CD14-positive monocyte (primary cell): ENCODE measurements around the gene ATOSA. TPM values are rescaled to one million over a fixed set of nuclear protein-coding genes. Genes with fewer than 3 reads are reported as not detected.

Experiments used
- DNase-seq, 3 donors: peaks; one replicate each; pipeline ENCODE4 v3.0.0-alpha.2; 2011 to 2022
- H2AFZ ChIP-seq: 2 replicates; pipeline ENCODE4 v1.6.0; 2012; ENCODE audit warnings: mild to moderate bottlenecking, low read depth, low read length, inconsistent platforms; ENCODE audit not compliant: insufficient read depth, poor library complexity, severe bottlenecking
- H3K27ac ChIP-seq, 2 donors: 1 replicate in 1 of 2; 2 replicates in 1 of 2; pipeline ENCODE4 v1.5.1; 2012 to 2013; ENCODE audit warnings: low read length in 2 of 2, control low read depth in 1 of 2, inconsistent platforms in 1 of 2, low read depth in 1 of 2, mild to moderate bottlenecking in 1 of 2
- H3K27me3 ChIP-seq, 2 donors: one replicate each; pipeline versions ENCODE4 v1.6.0 to v1.6.1; 2011 to 2013; ENCODE audit warnings: low read length in 2 of 2; ENCODE audit not compliant: control insufficient read depth in 2 of 2, insufficient read depth in 2 of 2
- H3K36me3 ChIP-seq, 2 donors: replicated peaks in 1 of 2; 1 replicate in 1 of 2; 2 replicates in 1 of 2; pipeline versions ENCODE4 v1.5.1 to v1.6.1; 2012 to 2013; ENCODE audit warnings: low read length in 2 of 2, control low read depth in 1 of 2, inconsistent platforms in 1 of 2, mild to moderate bottlenecking in 1 of 2; ENCODE audit not compliant: insufficient read depth in 2 of 2, control insufficient read depth in 1 of 2
- H3K4me1 ChIP-seq, 2 donors: 1 replicate in 1 of 2; 2 replicates in 1 of 2; pipeline versions ENCODE4 v1.5.1 to v1.6.1; 2012 to 2013; ENCODE audit warnings: low read length in 2 of 2, control low read depth in 1 of 2, inconsistent platforms in 1 of 2, mild to moderate bottlenecking in 1 of 2, moderate library complexity in 1 of 2; ENCODE audit not compliant: insufficient read depth in 2 of 2, control insufficient read depth in 1 of 2
- H3K4me2 ChIP-seq: replicated peaks from 2 replicates; pipeline ENCODE3; 2012; ENCODE audit warnings: low read length, moderate library complexity, mild to moderate bottlenecking; ENCODE audit not compliant: poor library complexity, severe bottlenecking; ENCODE audit errors: extremely low read depth
- H3K4me3 ChIP-seq, 3 experiments: fragments of 200-600 bp in 1 of 3; sonication (generic) in 1 of 3; replicated peaks in 1 of 3; 1 replicate in 2 of 3; 2 replicates in 1 of 3; pipeline ENCODE4 v1.5.1; 2011 to 2013; ENCODE audit warnings: low read length in 3 of 3, mild to moderate bottlenecking in 3 of 3, control low read depth in 2 of 3, low read depth in 2 of 3, inconsistent platforms in 1 of 3, moderate library complexity in 1 of 3
- H3K79me2 ChIP-seq: 2 replicates; pipeline ENCODE4 v1.6.0; 2012; ENCODE audit warnings: mild to moderate bottlenecking, control low read depth, inconsistent platforms, low read length, moderate library complexity; ENCODE audit not compliant: insufficient read depth
- H3K9ac ChIP-seq: 2 replicates; pipeline ENCODE4 v1.6.0; 2017; ENCODE audit warnings: low read length, mild to moderate bottlenecking; ENCODE audit not compliant: insufficient read depth, poor library complexity, severe bottlenecking
- H3K9me3 ChIP-seq, 2 donors: replicated peaks in 1 of 2; 1 replicate in 1 of 2; 2 replicates in 1 of 2; pipeline versions ENCODE4 v1.5.1 to v1.6.1; 2012 to 2013; ENCODE audit warnings: low read length in 2 of 2, control low read depth in 1 of 2; ENCODE audit not compliant: control insufficient read depth in 1 of 2, insufficient read depth in 1 of 2
- H4K20me1 ChIP-seq: 2 replicates; pipeline ENCODE4 v1.6.0; 2012; ENCODE audit warnings: mild to moderate bottlenecking, low read length, control low read depth, moderate library complexity; ENCODE audit not compliant: insufficient read depth
- H3K27ac Mint-ChIP-seq, 7 donors: one replicate each; pipeline ENCODE4 v1.8.0; 2020; ENCODE audit warnings: mild to moderate bottlenecking in 7 of 7, mixed read lengths in 7 of 7, moderate library complexity in 6 of 7, inconsistent platforms in 2 of 7
- H3K27me3 Mint-ChIP-seq, 3 donors: one replicate each; pipeline ENCODE4 v1.8.0; 2021 to 2022; ENCODE audit warnings: low read depth in 3 of 3, mild to moderate bottlenecking in 3 of 3, mixed read lengths in 3 of 3, moderate library complexity in 3 of 3, inconsistent platforms in 1 of 3
- H3K36me3 Mint-ChIP-seq, 2 donors: one replicate each; pipeline ENCODE4 v1.8.0; 2020; ENCODE audit warnings: mixed read lengths in 2 of 2, inconsistent platforms in 1 of 2, mild to moderate bottlenecking in 1 of 2
- H3K4me1 Mint-ChIP-seq: one replicate; pipeline ENCODE4 v1.8.0; 2020; ENCODE audit warnings: mild to moderate bottlenecking, mixed read lengths
- H3K4me3 Mint-ChIP-seq, 2 donors: one replicate each; pipeline ENCODE4 v1.8.0; 2020; ENCODE audit warnings: mild to moderate bottlenecking in 2 of 2, mixed read lengths in 2 of 2, moderate library complexity in 1 of 2
- H3K9me3 Mint-ChIP-seq, 7 donors: one replicate each; pipeline ENCODE4 v1.8.0; 2020 to 2022; ENCODE audit warnings: mixed read lengths in 7 of 7, mild to moderate bottlenecking in 6 of 7, moderate library complexity in 6 of 7, inconsistent platforms in 2 of 7
- CTCF ChIP-seq: fragments of 200-600 bp; IDR thresholded peaks from one replicate; pipeline ENCODE4 v1.8.0; 2022; ENCODE audit warnings: antibody characterized with exemption, mild to moderate bottlenecking
- WGBS: methylation state at CpG from one replicate; pipeline ENCODE4 v1.1.5; 2013; ENCODE audit warnings: missing lambda C conversion rate; ENCODE audit not compliant: insufficient coverage; 5-methylcytosine and 5-hydroxymethylcytosine counted together
- intact Hi-C, 2 donors: fragments of 100-400 bp; cut with micrococcal nuclease; formaldehyde crosslinking; loops; one replicate each; pipeline versions ENCODE4 v1.15.0 to v1.15.1; 2023
- polyA minus RNA-seq: library from RNA; depleted of rRNA, polyadenylated mRNA; stranded (reverse); fragments of >200 nt; gene quantifications from 2 replicates; pipeline ENCODE4 v1.2.3, GENCODE V29; 2012
- polyA plus RNA-seq, 3 donors: library from polyadenylated mRNA; depleted of rRNA in 1 of 3; unstranded in 2 of 3; stranded (reverse) in 1 of 3; fragments of 300-500 nt in 2 of 3; fragments of >200 nt in 1 of 3; fragmentation: Illumina TruSeq in 2 of 3; gene quantifications; 1 replicate in 2 of 3; 2 replicates in 1 of 3; pipeline ENCODE4 v1.2.3, GENCODE V29; 2012 to 2021
- total RNA-seq, 12 experiments: library from RNA in 1 of 12; stranded (reverse) in 1 of 12; fragments of 120-200 nt in 1 of 12; gene quantifications; one replicate each; pipeline ENCODE4 v1.2.4 and lab custom pipeline; 2013 to 2026; ENCODE audit warnings: mixed read lengths in 6 of 12, inconsistent platforms in 1 of 12

ATOSA gene
- total RNA-seq (2013): 13.8 TPM
- polyA plus RNA-seq (10 to 100 TPM in 1 of 3 donors, 1 to 10 TPM in 2; 2.1 to 15.9 (median 3.5) TPM), polyA minus RNA-seq (7.6 and 8.6 TPM in 2 replicates), total RNA-seq (lab: John Stamatoyannopoulos, UW) (15.7 to 66.8 (median 38.1) reads per million in 11 experiments)

GRCh38 chr15:52679232-52680040, at the start of gene ATOSA:
ATOSA (minus strand) TSS chr15:52679388; CDS start chr15:52678021, 1,367 bp downstream.
- peak within 1 kb of the TSS; percentile 99 for H3K4me3 Mint-ChIP-seq
- H3K36me3 ChIP-seq: peaks cover 7 to 19% of the 10 kb centered on the region in 2 donors
- no peak for TF ChIP-seq CTCF
- H3K36me3 Mint-ChIP-seq: peaks cover 10 to 15% of the 10 kb centered on the region in 2 donors
- H3K27ac Mint-ChIP-seq: peak within 1 kb of the TSS; percentile 97 to 99 (median 99)
- no peaks in the 10 kb centered on the region for H4K20me1 ChIP-seq
- WGBS: 0% methylated on average over 41 of the region's 55 CpGs
- peaks cover 7% of the 10 kb centered on the region for H3K79me2 ChIP-seq
- peak within 1 kb of the TSS; percentile 88 to 92 for H3K27ac ChIP-seq
- peaks cover 4 to 16% of the 10 kb centered on the region in 2 donors for H3K27me3 ChIP-seq
- intact Hi-C loops: no loop called here
- peak within 1 kb of the TSS; percentile 94 for H2AFZ ChIP-seq
- H3K4me1 Mint-ChIP-seq: peaks cover 29% of the 10 kb centered on the region
- peaks cover 0 to 8% (median 1%) of the 10 kb centered on the region in 3 donors for H3K27me3 Mint-ChIP-seq
- peak within 1 kb of the TSS; percentile 89 for H3K9ac ChIP-seq
- H3K4me3 ChIP-seq: peak within 1 kb of the TSS; percentile 52 to 95 (median 86)
- H3K4me1 ChIP-seq: peaks cover 20 to 26% of the 10 kb centered on the region in 2 donors
- DNase-seq: peak; percentile 82 to 86 (median 83)
- no peaks in the 10 kb centered on the region for H3K9me3 ChIP-seq
- no peaks in the 10 kb centered on the region for H3K9me3 Mint-ChIP-seq
- peak within 1 kb of the TSS; percentile 94 for H3K4me2 ChIP-seq

GRCh38 chr15:52728899-52729298, 49.7 kb upstream of the ATOSA start:
- H2AFZ ChIP-seq: no peak overlapping the region
- Mint-ChIP-seq H3K27ac (no peak overlapping the region), H3K9me3 (no peaks in the 10 kb centered on the region)

More at GRCh38 chr15:52728899-52729298, 49.7 kb upstream of the ATOSA start:
- no peaks in the 10 kb centered on the region for H3K9me3 ChIP-seq
- no peak overlapping the region for H3K4me2 ChIP-seq
- Mint-ChIP-seq H3K27me3 (peaks cover 0 to 2% (median 0%) of the 10 kb centered on the region in 3 donors), H3K36me3 (no peaks in the 10 kb centered on the region), H3K4me3 (no peak overlapping the region), H3K4me1 (peaks cover 15% of the 10 kb centered on the region)
- no peaks in the 10 kb centered on the region for H3K27me3 ChIP-seq
- H3K36me3 ChIP-seq: no peaks in the 10 kb centered on the region
- DNase-seq: peak in 1 of 3 donors; percentile 7
- no peaks in the 10 kb centered on the region for H3K4me1 ChIP-seq
- H3K27ac ChIP-seq: no peak overlapping the region
- intact Hi-C loops: no loop called here
- no peaks in the 10 kb centered on the region for H3K79me2 ChIP-seq
- H3K4me3 ChIP-seq: no peak overlapping the region
- no peak overlapping the region for H3K9ac ChIP-seq
- no peaks in the 10 kb centered on the region for H4K20me1 ChIP-seq
- TF ChIP-seq CTCF: no peak
- WGBS: no CpG with 5 or more reads among the region's 2 CpGs
